ENCODE data around the gene HOXC12.

The HOXC12 gene

GRCh38 chr12:53954694-53955035, at the start of gene HOXC12:
HOXC12 (plus strand) TSS chr12:53954903; CDS start chr12:53954930, 27 bp downstream.
- no peak for DNase-seq (ENCODE audit: low read depth in 3 of 3)

- DNase-seq (ENCODE audit: low read depth in 3 of 3), result no peak
Observed at GRCh38 chr12:53907103-53907502, 47.6 kb upstream of the HOXC12 start.

GRCh38 chr12:53916788-53917655, 37.7 kb upstream of the HOXC12 start:
- no peak for DNase-seq (ENCODE audit: low read depth in 3 of 3)

- DNase-seq (ENCODE audit: low read depth in 3 of 3), result no peak
Observed at GRCh38 chr12:53924521-53925405, 29.9 kb upstream of the HOXC12 start.

GRCh38 chr12:53927220-53928029, 27.3 kb upstream of the HOXC12 start:
- DNase-seq (ENCODE audit: low read depth in 3 of 3), result no peak

- DNase-seq (ENCODE audit: low read depth in 3 of 3), result no peak
Observed at GRCh38 chr12:53928054-53928835, 26.5 kb upstream of the HOXC12 start.

GRCh38 chr12:53929527-53929926, 25.2 kb upstream of the HOXC12 start:
- DNase-seq (ENCODE audit: low read depth in 3 of 3), result no peak

- no peak for DNase-seq (ENCODE audit: low read depth in 3 of 3)
Observed at GRCh38 chr12:53930591-53931255, 24.0 kb upstream of the HOXC12 start.

- DNase-seq (ENCODE audit: low read depth in 3 of 3), result no peak
Observed at GRCh38 chr12:53931844-53932581, 22.7 kb upstream of the HOXC12 start.

- DNase-seq (ENCODE audit: low read depth in 3 of 3), result no peak
Observed at GRCh38 chr12:53932915-53933314, 21.8 kb upstream of the HOXC12 start.

GRCh38 chr12:53935383-53936341, 19.0 kb upstream of the HOXC12 start:
- no peak for DNase-seq (ENCODE audit: low read depth in 3 of 3)

GRCh38 chr12:53937099-53937498, 17.6 kb upstream of the HOXC12 start:
- DNase-seq (ENCODE audit: low read depth in 3 of 3), result no peak

- no peak for DNase-seq (ENCODE audit: low read depth in 3 of 3)
Observed at GRCh38 chr12:53937596-53938325, 16.9 kb upstream of the HOXC12 start.

- DNase-seq (ENCODE audit: low read depth in 3 of 3), result peak in 2 of 3 donors; percentile 40 to 43
Observed at GRCh38 chr12:53938326-53939140, 16.2 kb upstream of the HOXC12 start, which contains the start of gene HOXC13. HOXC13 (plus strand) TSS chr12:53938831; CDS start chr12:53938907, 76 bp downstream.

- DNase-seq (ENCODE audit: low read depth in 3 of 3), result no peak
Observed at GRCh38 chr12:53939141-53940108, 15.3 kb upstream of the HOXC12 start.

All from stimulated activated CD4-positive, alpha-beta T cell treated with anti-CD3 and anti-CD28 coated beads, TNF-alpha, amount 100 ng/mL, for 48 hours (primary cell).